Hematopoietic multipotent progenitor cell treated with erythropoietin and hydrocortisone succinate and interleukin-3 and kit ligand, for 4 days (in vitro differentiated cells): ENCODE measurements around the gene RTP5.

Experiments used
- DNase-seq: peaks from one replicate; pipeline ENCODE4 v3.0.0-alpha.2; 2015

Gene RTP5

GRCh38 chr2:241844066-241844728 is 25.3 kb upstream of the RTP5 start:
- peak; percentile 86 for DNase-seq

DNA sequence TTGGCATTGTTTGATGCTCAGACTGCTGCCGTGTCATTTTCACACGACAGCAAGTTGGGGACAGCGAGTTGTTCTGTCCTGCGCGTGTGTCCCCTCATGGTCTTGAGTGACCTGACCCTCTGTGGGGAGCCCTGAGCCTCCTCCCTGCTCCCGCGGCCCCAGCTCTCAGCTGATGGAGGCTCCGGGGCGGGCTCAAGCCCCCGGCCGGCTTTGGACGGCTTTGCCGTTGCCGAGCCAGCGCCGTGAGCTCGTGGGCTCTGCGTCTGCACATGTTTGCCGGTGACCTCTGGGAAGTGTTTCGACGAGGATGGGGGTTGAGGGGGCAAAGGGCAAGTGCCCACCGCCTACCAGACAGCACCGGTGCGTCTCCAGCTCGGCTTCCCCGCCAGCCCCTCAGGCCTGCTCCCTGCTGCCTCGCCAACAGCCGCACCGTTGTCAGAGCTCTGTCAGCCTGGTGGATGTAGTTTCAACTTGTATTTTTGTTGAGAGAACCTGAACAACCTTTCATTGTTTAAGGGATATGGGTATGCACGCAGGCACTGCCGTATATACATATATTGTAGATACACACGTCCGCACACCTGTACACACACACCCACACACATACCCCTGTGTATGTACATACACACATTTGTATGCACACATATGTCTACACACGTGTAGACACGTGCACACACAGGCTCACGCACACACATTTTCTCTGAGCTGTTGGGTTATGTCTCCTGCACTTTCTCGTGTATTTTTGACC is 24.5 kb upstream of the RTP5 start:
- DNase-seq = no peak

DNA sequence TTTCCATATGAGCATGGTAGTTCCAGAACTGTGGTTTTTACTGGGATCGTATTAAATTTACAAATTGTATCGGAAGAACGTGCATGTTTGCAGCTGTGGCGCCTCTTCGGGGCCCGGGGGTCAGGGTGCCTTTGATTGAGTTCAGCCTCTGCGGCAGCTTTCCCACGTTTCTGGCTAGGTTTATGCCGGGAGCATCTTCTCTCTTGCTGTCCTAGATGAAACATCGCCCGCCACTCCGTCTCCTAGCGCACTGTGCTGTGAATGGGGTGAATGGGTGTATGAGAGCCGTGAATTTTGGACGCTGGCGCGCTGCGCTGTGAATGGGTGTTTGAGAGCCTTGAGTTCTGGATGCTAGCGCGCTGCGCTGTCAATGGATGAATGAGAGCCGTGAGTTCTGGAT is 23.1 kb upstream of the RTP5 start:
- DNase-seq = no peak

DNA sequence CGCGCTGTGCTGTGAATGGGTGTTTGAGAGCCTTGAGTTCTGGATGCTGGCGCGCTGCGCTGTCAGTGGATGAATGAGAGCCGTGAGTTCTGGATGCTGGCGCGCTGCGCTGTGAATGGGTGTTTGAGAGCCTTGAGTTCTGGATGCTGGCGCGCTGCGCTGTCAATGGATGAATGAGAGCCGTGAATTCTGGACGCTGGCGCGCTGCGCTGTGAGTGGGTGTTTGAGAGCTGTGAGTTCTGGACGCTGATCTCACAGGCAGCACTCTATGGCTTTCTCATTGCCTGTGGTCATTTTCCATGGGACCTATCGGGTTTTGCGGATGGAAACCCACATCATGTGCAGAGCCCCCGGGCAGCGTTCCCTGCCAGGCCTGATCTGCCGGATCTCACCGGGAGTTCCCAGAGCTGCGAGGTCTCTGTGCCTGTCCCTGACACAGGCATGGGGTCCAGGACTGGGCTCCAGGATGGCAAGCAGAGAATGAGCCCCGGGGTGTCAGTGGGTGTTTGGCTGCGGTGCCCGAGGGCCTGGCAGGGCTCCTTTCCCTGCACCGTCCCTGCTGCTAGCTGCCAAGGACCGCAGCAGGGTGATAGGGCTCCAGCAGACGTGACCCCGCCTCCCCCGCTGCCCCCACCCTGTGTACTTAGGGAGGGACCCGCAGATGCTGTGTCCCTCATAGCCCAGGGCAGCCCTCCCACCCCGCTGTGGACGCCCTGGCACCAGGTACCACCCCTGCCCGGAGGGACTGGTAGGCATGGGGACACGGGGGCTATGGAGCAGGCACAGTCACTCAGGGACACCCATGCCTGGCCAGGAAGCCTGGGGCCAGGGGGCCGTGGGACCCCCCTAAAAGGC is 20.5 kb upstream of the RTP5 start:
- DNase-seq = no peak

- DNase-seq = no peak
Observed at GRCh38 chr2:241849616-241850543, 19.6 kb upstream of the RTP5 start.

DNA sequence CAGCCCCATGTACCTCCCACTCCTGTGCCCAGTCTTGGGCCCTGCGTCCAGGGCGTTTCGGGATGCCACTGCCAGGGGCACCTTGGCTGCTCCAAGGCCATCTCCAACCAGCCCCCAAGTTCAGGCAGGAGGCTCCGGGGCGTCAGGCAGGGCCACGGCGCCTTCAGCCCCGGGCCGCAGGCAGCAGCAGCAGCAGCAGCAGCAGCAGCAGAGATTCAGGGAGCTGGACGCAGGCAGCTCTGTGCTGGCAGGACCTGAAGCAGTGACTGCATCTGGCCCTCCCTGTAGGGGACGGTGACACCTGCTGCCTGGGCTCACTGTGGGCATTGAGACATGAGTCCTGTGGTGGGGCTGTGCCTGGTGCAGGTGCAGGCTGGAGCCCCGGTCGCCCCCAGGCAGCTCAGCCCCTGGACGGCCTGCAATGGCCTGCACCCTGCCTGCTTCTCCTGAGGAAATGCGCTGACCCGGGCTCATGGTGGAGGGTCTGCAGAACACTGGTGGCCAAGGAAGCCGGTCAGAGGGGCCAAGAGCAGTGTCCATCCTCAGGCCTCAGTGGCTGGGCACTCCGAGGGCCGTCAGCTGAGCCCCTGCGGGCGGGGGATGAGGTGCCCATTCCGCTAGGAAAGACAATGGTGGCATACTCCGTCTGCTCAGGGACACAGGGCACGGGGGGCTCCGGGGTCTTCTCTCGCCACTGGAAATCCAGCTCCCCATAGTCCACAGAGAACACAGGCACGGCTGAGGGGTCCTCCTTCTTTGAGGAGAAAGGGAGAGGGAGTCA is 18.8 kb upstream of the RTP5 start:
- no peak for DNase-seq

- no peak for DNase-seq
Observed at GRCh38 chr2:241851325-241852115, 18.0 kb upstream of the RTP5 start.

DNA sequence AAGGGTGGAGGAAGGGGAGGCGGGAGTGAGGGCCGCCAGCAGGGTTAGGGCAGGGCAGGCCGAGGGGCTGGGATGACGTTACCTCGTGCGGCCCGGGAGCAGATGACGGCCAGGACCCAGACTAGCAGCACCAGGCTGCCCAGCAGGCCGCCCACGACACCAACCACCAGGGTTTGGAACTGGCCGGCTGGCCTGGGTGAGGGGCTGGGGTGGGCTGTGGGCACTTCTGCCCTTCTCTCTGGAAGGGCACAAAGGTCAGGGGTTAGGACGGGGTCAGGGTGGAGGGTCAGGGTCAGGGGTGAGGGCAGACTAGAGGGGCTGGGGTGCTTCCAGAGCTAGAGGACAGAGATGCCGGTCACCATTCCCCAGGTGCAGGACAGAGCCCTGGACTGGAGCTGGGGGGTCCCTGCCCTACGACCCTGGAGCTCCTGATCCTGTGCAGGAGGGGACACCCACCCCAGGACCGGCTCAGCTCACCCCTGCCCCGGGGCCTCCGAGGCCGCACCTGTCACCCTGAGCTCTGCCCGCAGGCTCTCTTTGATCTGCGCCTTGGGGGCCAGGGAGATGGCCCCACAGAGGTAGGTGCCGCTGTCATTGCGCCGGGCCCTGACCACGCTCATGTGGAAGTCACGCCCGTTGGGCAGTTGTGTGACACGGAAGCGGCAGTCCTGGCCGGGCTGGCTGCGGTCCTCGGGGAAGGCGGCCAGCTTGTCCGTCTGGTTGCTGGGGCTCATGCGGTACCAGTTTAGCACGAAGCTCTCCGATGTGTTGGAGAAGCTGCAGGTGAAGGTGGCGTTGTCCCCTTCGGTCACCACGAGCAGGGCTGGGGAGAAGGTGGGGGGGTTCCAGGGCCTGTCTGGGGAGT is 17.2 kb upstream of the RTP5 start:
- no peak for DNase-seq

DNA sequence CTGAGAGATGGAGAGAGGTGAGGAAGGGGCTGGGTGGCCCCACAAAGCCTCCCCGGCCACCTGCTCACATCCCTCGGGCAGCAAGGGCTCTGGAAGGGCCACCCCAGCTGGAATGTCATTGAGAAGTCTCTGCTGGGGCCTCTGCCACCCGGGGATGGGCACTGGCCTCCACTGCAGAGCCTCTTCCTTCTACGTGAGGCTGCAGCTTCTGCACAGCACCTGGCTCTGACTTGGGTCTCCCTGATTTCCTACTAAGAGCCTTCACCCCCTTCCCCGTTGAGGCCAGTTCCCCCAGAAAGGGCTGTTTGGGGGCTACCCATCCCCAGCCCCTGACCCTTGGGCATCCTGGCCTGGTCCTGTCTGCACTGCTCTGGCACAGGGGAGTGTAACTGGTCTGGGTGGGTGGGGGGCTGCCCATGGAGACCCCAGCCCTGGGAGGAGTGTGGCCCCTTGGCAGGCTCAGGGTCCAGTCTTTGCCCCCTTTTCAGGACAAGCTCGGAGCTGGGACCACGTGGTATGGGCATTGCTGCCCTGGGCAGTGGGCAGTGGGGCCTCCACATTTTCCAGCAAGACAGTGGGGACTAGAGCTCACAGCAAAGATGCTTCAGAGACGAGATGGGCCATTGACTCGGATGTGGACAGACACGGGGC is 16.4 kb upstream of the RTP5 start:
- no peak for DNase-seq

- DNase-seq = no peak
Observed at GRCh38 chr2:241853651-241854341, 15.7 kb upstream of the RTP5 start.

DNA sequence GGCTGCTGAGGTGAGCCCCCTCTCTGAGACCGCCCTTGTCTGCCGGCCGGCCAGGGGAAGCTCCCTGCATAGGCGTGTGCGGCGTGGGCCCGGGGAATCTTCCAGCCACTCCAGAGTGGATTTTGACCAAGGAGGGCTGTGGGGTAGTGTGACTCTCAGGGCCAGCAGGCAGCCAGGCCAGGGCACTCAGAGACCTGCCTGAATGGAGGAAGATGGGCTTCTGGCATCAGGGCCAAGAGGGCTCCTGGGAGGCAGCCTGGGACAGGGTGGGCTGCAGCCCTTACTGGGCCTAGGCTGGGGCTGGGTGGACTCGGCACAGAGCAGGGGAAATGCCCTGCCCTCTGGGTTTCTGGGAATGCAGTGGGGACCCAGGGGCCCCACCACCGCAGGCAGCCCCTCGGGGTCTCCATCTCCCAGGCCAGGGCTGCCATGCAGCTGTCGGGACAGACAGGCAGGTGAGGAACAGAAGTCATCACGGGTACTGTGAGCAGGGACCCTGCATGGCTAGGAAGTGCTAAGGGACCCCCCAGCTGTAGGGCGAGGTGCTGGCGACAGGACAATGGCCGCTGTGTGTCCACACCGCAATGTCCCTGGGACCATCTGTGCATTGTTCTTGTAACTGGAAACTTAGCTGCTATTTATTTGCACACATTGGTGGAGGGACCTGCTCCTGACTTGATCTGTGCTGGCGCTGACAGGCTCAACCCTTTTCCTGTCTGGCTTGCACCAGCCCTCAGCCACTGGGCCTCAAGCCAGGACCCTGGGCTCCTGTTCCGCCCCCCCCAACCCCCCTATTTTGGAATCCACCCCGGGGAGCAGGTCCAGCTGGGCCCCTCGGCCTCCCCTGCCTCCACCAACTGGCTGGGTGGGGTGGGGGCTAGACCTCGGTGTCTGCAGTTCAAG is 14.9 kb upstream of the RTP5 start:
- peak; percentile 55 for DNase-seq

DNA sequence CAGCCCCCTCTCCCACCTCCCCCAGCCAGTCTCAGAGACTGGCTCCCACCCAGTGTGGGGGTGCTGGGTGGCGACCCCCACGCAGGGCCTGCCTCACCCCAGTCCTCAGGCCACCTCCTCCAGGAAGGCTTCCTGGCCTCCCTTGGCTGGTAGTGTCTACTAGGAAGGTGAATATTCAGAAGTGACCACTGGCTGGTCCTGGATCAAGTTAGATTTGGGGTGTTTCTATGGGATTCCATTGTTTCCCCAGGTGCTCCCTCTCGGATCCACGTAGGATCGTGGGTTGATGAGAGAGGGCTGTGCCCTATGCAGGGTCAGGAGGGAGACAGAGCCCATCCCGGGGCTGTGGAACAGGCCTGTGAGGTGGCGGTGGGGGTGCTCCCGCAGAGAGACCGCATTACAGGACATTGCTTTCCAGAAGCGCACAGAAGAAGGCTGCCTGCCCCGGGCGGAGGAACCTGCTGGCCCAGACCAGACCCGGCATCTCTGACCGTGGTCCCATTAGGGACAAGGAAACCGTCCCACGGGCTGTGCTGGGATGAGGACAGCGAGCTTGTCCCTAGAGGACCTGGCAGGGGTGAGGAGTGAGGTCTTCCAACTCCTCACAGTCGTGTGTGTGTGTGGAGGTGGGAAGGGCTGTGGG is 14.2 kb upstream of the RTP5 start:
- no peak for DNase-seq

DNA sequence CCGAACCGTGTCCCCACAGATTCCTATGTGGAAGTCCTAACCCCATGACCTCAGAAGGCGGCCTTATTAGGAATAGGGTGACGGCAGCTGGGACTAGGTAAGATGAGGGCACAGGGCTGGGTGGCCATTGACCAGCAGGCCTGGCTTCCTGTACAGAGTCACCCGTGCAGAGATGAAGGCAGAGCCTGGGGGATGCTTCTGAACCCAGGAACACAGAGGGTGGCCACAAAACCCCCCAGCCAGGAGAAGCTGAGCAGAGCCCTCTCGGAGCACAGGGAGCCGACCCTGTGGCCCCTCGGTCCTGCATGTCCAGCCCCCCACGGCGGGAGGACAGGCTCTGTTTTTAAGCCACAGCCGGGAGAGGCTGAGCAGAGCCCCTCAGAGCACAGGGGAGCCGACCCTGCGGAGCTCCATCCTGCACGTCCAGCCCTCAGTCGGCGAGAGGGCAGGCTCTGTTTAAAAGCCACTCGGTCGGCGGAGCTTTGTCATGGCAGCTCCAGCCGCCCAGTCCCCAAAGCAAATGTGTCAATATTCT is 13.6 kb upstream of the RTP5 start:
- no peak for DNase-seq

GRCh38 chr2:241857041-241857541 is 12.4 kb upstream of the RTP5 start:
- no peak for DNase-seq

GRCh38 chr2:241857572-241858121 is 11.9 kb upstream of the RTP5 start:
- no peak for DNase-seq
